ENCODE data around the gene SYNE4.

GRCh38 chr19:36041831-36042230 is 33.2 kb upstream of the SYNE4 start:
- TF ChIP-seq, protein P1, sequence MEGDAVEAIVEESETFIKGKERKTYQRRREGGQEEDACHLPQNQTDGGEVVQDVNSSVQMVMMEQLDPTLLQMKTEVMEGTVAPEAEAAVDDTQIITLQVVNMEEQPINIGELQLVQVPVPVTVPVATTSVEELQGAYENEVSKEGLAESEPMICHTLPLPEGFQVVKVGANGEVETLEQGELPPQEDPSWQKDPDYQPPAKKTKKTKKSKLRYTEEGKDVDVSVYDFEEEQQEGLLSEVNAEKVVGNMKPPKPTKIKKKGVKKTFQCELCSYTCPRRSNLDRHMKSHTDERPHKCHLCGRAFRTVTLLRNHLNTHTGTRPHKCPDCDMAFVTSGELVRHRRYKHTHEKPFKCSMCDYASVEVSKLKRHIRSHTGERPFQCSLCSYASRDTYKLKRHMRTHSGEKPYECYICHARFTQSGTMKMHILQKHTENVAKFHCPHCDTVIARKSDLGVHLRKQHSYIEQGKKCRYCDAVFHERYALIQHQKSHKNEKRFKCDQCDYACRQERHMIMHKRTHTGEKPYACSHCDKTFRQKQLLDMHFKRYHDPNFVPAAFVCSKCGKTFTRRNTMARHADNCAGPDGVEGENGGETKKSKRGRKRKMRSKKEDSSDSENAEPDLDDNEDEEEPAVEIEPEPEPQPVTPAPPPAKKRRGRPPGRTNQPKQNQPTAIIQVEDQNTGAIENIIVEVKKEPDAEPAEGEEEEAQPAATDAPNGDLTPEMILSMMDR (IDR thresholded peaks at IDR 0.05) = no peak
- TF ChIP-seq POLR2A (IDR thresholded peaks at IDR 0.05) = no peak
